K562 (cell line): ENCODE data around the gene FIGLA. TPM values are rescaled to one million over a fixed set of nuclear protein-coding genes. Genes with fewer than 3 reads are reported as not detected.

Experiments
- AFF1 ChIP-seq, 2 experiments: fragments of 450-650 bp; IDR thresholded peaks; 2 replicates each; pipeline ENCODE4 v1.6.1; 2018; ENCODE audit warnings: mild to moderate bottlenecking in 2 of 2, low read depth in 1 of 2; ENCODE audit not compliant: partially characterized antibody in 2 of 2
- BHLHE40 ChIP-seq: IDR thresholded peaks from 2 replicates; pipeline ENCODE4 v1.6.1; 2011; ENCODE audit warnings: low read length, improper control_type of control experiment
- CEBPB ChIP-seq: fragments of 450-650 bp; IDR thresholded peaks from 2 replicates; pipeline ENCODE4 v1.6.1; 2016; ENCODE audit warnings: missing genetic modification characterization, missing compliant biosample characterization
- HDAC1 ChIP-seq, 2 experiments: fragments of 450-650 bp; IDR thresholded peaks; 2 replicates each; pipeline ENCODE4 v1.6.1; 2016 to 2017; ENCODE audit warnings: inconsistent platforms in 1 of 2, mild to moderate bottlenecking in 1 of 2, moderate library complexity in 1 of 2
- HMGN3 ChIP-seq: IDR thresholded peaks from 2 replicates; pipeline ENCODE4 v1.6.1; 2011; ENCODE audit warnings: borderline replicate concordance, low read depth, mild to moderate bottlenecking, mixed read lengths, low read length; ENCODE audit not compliant: insufficient read length; ENCODE audit errors: extremely low read depth
- HNRNPLL ChIP-seq: fragments of 200-400 bp; formaldehyde crosslinking; IDR thresholded peaks from 2 replicates; pipeline ENCODE4 v1.6.1; 2017; ENCODE audit warnings: low read length, low read depth, mild to moderate bottlenecking; ENCODE audit not compliant: poor library complexity, severe bottlenecking
- HSF4 ChIP-seq: fragments of 250-450 bp; sonication (Bioruptor Pico); IDR thresholded peaks from 2 replicates; pipeline ENCODE4 v2.1.2; 2022; ENCODE audit warnings: mild to moderate bottlenecking, moderate library complexity, borderline replicate concordance
- MAFF ChIP-seq: IDR thresholded peaks from 2 replicates; pipeline ENCODE4 v1.6.1; 2012; ENCODE audit warnings: low read length, improper control_type of control experiment
- NFXL1 ChIP-seq: fragments of 450-650 bp; formaldehyde crosslinking; IDR thresholded peaks from 2 replicates; pipeline ENCODE4 v1.4.0; 2021; ENCODE audit warnings: mild to moderate bottlenecking
- NR1H2 ChIP-seq: sonication (generic); formaldehyde crosslinking; IDR thresholded peaks from 2 replicates; pipeline ENCODE4 v1.4.0; 2020; ENCODE audit warnings: mild to moderate bottlenecking, missing genetic modification reagents
- RBM22 ChIP-seq: fragments of 200-400 bp; formaldehyde crosslinking; IDR thresholded peaks from 2 replicates; pipeline ENCODE4 v1.6.1; 2018; ENCODE audit warnings: low read length, low read depth; ENCODE audit not compliant: poor library complexity, severe bottlenecking
- SMARCA5 ChIP-seq: fragments of 450-650 bp; IDR thresholded peaks from 2 replicates; pipeline ENCODE4 v1.6.1; 2016
- SMARCC2 ChIP-seq: fragments of 450-650 bp; IDR thresholded peaks from 2 replicates; pipeline ENCODE4 v1.6.1; 2017; ENCODE audit warnings: antibody characterized with exemption, moderate library complexity, mild to moderate bottlenecking, low read depth
- THRA ChIP-seq: fragments of 450-650 bp; IDR thresholded peaks from 2 replicates; pipeline ENCODE4 v1.6.1; 2017; ENCODE audit warnings: mild to moderate bottlenecking, moderate library complexity
- TOE1 ChIP-seq, 2 experiments: fragments of 450-650 bp in 1 of 2; sonication (generic) in 1 of 2; formaldehyde crosslinking in 1 of 2; IDR thresholded peaks; 2 replicates each; pipeline versions ENCODE4 v1.7.1 to v1.8.0; 2016 to 2022; ENCODE audit warnings: borderline replicate concordance in 2 of 2, mild to moderate bottlenecking in 2 of 2, antibody characterized with exemption in 1 of 2, inconsistent platforms in 1 of 2, low read depth in 1 of 2, missing genetic modification reagents in 1 of 2, moderate library complexity in 1 of 2
- ZBTB11 ChIP-seq, 3 experiments: fragments of 200-800 bp in 1 of 3; fragments of 250-450 bp in 1 of 3; fragments of 450-650 bp in 1 of 3; sonication (Bioruptor Pico) in 1 of 3; sonication (Bioruptor generic) in 1 of 3; formaldehyde crosslinking in 1 of 3; IDR thresholded peaks; 2 replicates each; pipeline versions ENCODE4 v1.6.1 to v1.8.0; 2016 to 2022; ENCODE audit warnings: mild to moderate bottlenecking in 2 of 3, missing genetic modification characterization in 2 of 3, missing compliant biosample characterization in 1 of 3, moderate library complexity in 1 of 3
- ZNF395 ChIP-seq: fragments of 200-800 bp; sonication (Bioruptor generic); IDR thresholded peaks from 2 replicates; pipeline ENCODE4 v1.6.1; 2017; ENCODE audit warnings: missing genetic modification characterization, missing compliant biosample characterization
- polyA plus RNA-seq, 8 experiments: library from polyadenylated mRNA; depleted of rRNA in 4 of 8; stranded (reverse) in 5 of 8; unstranded in 3 of 8; fragments of >200 nt; fragmentation: Nextera tagmentation in 2 of 8; fragmentation: Illumina TruSeq in 1 of 8; extraction: Ambion mirVana in 2 of 8; extraction: Trizol in 1 of 8; gene quantifications; 2 replicates each; pipeline versions ENCODE4 v1.2.1 to v1.2.3, GENCODE V29; 2011 to 2014; ENCODE audit warnings: inconsistent platforms in 1 of 8, missing spikeins in 1 of 8
- total RNA-seq, 7 experiments: library from RNA; depleted of rRNA in 6 of 7; stranded (reverse); fragments of >200 nt in 6 of 7; fragmentation: Illumina TruSeq in 2 of 7; extraction: Trizol in 2 of 7; gene quantifications; 2 replicates each; pipeline versions ENCODE4 v1.2.1 to v1.2.3, GENCODE V29; 2011 to 2021; ENCODE audit warnings: low replicate concordance in 1 of 7

FIGLA gene
- total and polyA plus RNA-seq, 9 of the 15 experiments (the other 6 are each of a cell fraction or from before 2014, with no cell fraction given), result not detected

GRCh38 chr2:70747284-70747683 lies 43.2 kb downstream of the FIGLA start (continued):
- no peak for TF ChIP-seq ZBTB11 (CRISPR knock-in tag; IDR thresholded peaks at IDR 0.05)
- no peak for TF ChIP-seq SMARCC2
- TF ChIP-seq NFXL1 (CRISPR knock-in tag), result no peak
- no peak for TF ChIP-seq RBM22
- no peak for TF ChIP-seq HSF4 (CRISPR knock-in tag)
- no peak for TF ChIP-seq ZNF395 (CRISPR knock-in tag)
- peak in 1 of 2 experiments; percentile 88 for TF ChIP-seq AFF1 (IDR thresholded peaks at IDR 0.05; ENCODE audit: low read depth in 1 of 2, partially characterized antibody in 2 of 2)
- TF ChIP-seq SMARCA5, result no peak
- TF ChIP-seq HNRNPLL, result no peak
- TF ChIP-seq THRA, result no peak
- no peak for TF ChIP-seq TOE1 (IDR thresholded peaks at IDR 0.05; ENCODE audit: borderline replicate concordance)
- no peak for TF ChIP-seq TOE1 (CRISPR knock-in tag; IDR thresholded peaks at IDR 0.05; ENCODE audit: borderline replicate concordance, low read depth)
- TF ChIP-seq BHLHE40, result no peak
- TF ChIP-seq CEBPB (tag), result no peak
- no peak for TF ChIP-seq MAFF
- no peak for TF ChIP-seq NR1H2 (CRISPR knock-in tag)
- TF ChIP-seq HDAC1 (IDR thresholded peaks at IDR 0.05), result no peak
- TF ChIP-seq HMGN3, result no peak
